Transverse colon (tissue), 4 donors: Measurements from ENCODE around the gene PERM1. TPM values are rescaled to one million over a fixed set of nuclear protein-coding genes. Genes with fewer than 3 reads are reported as not detected.

Experiments used
- DNase-seq: peaks from one replicate; pipeline ENCODE4 v3.0.0-alpha.2; 2019
- H3K27ac ChIP-seq, 4 donors: fragments of 200-600 bp; sonication (generic); 2 replicates each; pipeline ENCODE4 v1.5.1; 2016 to 2018; ENCODE audit warnings: inconsistent platforms in 4 of 4
- H3K27me3 ChIP-seq: fragments of 200-600 bp; sonication (generic); 2 replicates; pipeline ENCODE4 v1.5.1; 2017; ENCODE audit warnings: inconsistent platforms
- H3K36me3 ChIP-seq, 4 donors: fragments of 200-600 bp; sonication (generic); 2 replicates each; pipeline ENCODE4 v1.5.1; 2017 to 2019; ENCODE audit warnings: inconsistent platforms in 4 of 4
- H3K4me1 ChIP-seq, 4 donors: fragments of 200-600 bp; sonication (generic); 2 replicates each; pipeline ENCODE4 v1.5.1; 2017 to 2020; ENCODE audit warnings: inconsistent platforms in 4 of 4
- H3K4me3 ChIP-seq, 4 donors: fragments of 200-600 bp; sonication (generic); 1 replicate in 1 of 4; 2 replicates in 3 of 4; pipeline versions ENCODE4 v1.5.1 to v1.6.1; 2017 to 2019; ENCODE audit warnings: inconsistent platforms in 4 of 4
- H3K9me3 ChIP-seq, 2 donors: fragments of 200-600 bp; sonication (generic); 2 replicates each; pipeline ENCODE4 v1.5.1; 2017 to 2019; ENCODE audit warnings: inconsistent platforms in 2 of 2
- EP300 ChIP-seq: sonication (generic); formaldehyde crosslinking; IDR thresholded peaks from one replicate; pipeline ENCODE4 v1.6.1; 2017; ENCODE audit warnings: antibody characterized with exemption, low read depth
- POLR2A ChIP-seq: fragments of 450-650 bp; IDR thresholded peaks from one replicate; pipeline ENCODE4 v1.6.1; 2016; ENCODE audit warnings: antibody characterized with exemption, mild to moderate bottlenecking, moderate library complexity
- POLR2AphosphoS5 ChIP-seq, 3 donors: sonication (generic); formaldehyde crosslinking; IDR thresholded peaks; one replicate each; pipeline ENCODE4 v1.6.1; 2016; ENCODE audit warnings: antibody characterized with exemption in 3 of 3
- WGBS, 2 donors: methylation state at CpG; one replicate each; pipeline ENCODE4 v1.1.5; 2018; ENCODE audit warnings: low coverage in 1 of 2; 5-methylcytosine and 5-hydroxymethylcytosine counted together
- in situ Hi-C, 4 donors: fragments of 200-750 bp; cut with MboI; loops; one replicate each; pipeline versions ENCODE4 v1.15.0 to v1.15.1; 2017; ENCODE audit warnings: low sequenced_read_pairs in 3 of 4, low pct_ligation_motif_present in 1 of 4, low pct_unique_long_range_greater_than_20kb in 1 of 4
- intact Hi-C: fragments of 100-400 bp; cut with DNase I; formaldehyde crosslinking; loops from one replicate; pipeline ENCODE4 v1.15.1; 2023; ENCODE audit warnings: low total_unique reads
- total RNA-seq, 4 donors: library from RNA; depleted of rRNA; stranded (reverse); fragments of >200 nt; gene quantifications; one replicate each; pipeline ENCODE4 v1.1.0, GENCODE V29; 2016
- TF ChIP-seq, protein P1 (sequence below), 5 experiments: fragments of 200-600 bp in 3 of 5; fragments of 450-650 bp in 2 of 5; sonication (generic) in 3 of 5; IDR thresholded peaks; 1 replicate in 2 of 5; 2 replicates in 3 of 5; pipeline ENCODE4 v1.5.1; 2016 to 2017; ENCODE audit warnings: antibody characterized with exemption in 5 of 5, inconsistent platforms in 3 of 5, mild to moderate bottlenecking in 2 of 5, moderate library complexity in 1 of 5

PERM1 gene
- total RNA-seq, 4 donors from 2014 or later: 0.14 TPM; not detected in 3

- Histone ChIP-seq H3K27me3 (no peaks in the 10 kb centered on the region), H3K36me3 (peaks cover 0 to 2% (median 0%) of the 10 kb centered on the region in 4 donors), H3K4me3 (peak overlapping the region; percentile 70 to 96 (median 86)), H3K9me3 (no peaks in the 10 kb centered on the region), H3K27ac (peak overlapping the region; percentile 6 to 65 (median 41)), H3K4me1 (peaks cover 17 to 39% (median 32%) of the 10 kb centered on the region in 4 donors)
- intact Hi-C loops (no loop called here), in situ Hi-C loops (no loop called here)
- 57% methylated on average over 36 of the region's 56 CpGs; no CpG with 5 or more reads in 1 of the 2 donors for WGBS, 2 donors
- TF ChIP-seq POLR2A (no peak), POLR2AphosphoS5 (IDR thresholded peaks at IDR 0.05) (no peak), EP300 (no peak)
- TF ChIP-seq, protein P1, sequence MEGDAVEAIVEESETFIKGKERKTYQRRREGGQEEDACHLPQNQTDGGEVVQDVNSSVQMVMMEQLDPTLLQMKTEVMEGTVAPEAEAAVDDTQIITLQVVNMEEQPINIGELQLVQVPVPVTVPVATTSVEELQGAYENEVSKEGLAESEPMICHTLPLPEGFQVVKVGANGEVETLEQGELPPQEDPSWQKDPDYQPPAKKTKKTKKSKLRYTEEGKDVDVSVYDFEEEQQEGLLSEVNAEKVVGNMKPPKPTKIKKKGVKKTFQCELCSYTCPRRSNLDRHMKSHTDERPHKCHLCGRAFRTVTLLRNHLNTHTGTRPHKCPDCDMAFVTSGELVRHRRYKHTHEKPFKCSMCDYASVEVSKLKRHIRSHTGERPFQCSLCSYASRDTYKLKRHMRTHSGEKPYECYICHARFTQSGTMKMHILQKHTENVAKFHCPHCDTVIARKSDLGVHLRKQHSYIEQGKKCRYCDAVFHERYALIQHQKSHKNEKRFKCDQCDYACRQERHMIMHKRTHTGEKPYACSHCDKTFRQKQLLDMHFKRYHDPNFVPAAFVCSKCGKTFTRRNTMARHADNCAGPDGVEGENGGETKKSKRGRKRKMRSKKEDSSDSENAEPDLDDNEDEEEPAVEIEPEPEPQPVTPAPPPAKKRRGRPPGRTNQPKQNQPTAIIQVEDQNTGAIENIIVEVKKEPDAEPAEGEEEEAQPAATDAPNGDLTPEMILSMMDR (IDR thresholded peaks at IDR 0.05): no peak
- no peak for DNase-seq
Observed at GRCh38 chr1:961132-961669, 20.7 kb downstream of the PERM1 start.

DNA sequence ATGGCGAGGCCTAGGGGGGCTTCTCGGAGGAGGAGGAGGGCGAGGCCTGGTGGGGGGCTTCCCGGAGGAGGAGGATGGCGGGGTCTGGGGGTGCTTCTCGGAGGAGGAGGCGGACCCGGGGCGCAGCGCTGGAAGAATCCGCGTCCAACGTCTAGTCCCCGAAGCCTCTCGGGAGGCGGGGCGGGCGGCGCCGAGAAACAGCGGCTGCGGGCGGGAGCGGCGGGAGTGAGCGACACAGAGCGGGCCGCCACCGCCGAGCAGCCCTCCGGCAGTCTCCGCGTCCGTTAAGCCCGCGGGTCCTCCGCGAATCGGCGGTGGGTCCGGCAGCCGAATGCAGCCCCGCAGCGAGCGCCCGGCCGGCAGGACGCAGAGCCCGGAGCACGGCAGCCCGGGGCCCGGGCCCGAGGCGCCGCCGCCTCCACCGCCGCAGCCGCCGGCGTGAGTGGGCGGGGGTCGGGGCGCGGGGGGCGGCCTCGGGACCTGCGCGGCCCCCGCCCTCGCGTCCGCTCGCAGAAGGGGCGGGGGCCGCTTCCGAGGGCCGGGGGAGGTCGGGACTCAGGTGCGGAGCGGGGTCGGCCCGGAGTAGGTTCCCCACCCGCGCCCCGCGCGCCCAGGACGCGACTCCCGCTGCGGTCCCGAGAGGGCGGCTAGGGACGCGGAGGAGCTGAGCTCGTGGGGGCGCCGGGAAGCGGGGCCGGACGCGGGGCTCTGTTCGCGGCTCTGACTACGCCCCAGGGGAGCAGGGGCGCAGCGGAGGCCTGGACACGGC lies 21.3 kb downstream of the PERM1 start, which contains the start of gene KLHL17:
TSS of gene KLHL17 (plus strand) at position 222 of the 769 bp plus-strand sequence. CDS start at position 332, 110 bp downstream.
- no peaks in the 10 kb centered on the region for H3K9me3 ChIP-seq
- TF ChIP-seq POLR2AphosphoS5 (IDR thresholded peaks at IDR 0.05) (peak in 1 of 3 donors; percentile 20), POLR2A (no peak)
- peaks cover 0 to 5% (median 1%) of the 10 kb centered on the region in 4 donors for H3K36me3 ChIP-seq
- H3K4me1 ChIP-seq: peaks cover 13 to 33% (median 26%) of the 10 kb centered on the region in 4 donors
- intact Hi-C loops (no loop called here), in situ Hi-C loops (no loop called here)
- H3K4me3 ChIP-seq: peak within 1 kb of the TSS; percentile 70 to 96 (median 86)
- peak; percentile 83 for DNase-seq
- H3K27me3 ChIP-seq: no peaks in the 10 kb centered on the region
- 0% methylated on average over 80 of the region's 109 CpGs; no CpG with 5 or more reads in 1 of the 2 donors for whole genome bisulfite sequencing, 2 donors
- H3K27ac ChIP-seq: peak within 1 kb of the TSS; percentile 6 to 65 (median 41)

DNA sequence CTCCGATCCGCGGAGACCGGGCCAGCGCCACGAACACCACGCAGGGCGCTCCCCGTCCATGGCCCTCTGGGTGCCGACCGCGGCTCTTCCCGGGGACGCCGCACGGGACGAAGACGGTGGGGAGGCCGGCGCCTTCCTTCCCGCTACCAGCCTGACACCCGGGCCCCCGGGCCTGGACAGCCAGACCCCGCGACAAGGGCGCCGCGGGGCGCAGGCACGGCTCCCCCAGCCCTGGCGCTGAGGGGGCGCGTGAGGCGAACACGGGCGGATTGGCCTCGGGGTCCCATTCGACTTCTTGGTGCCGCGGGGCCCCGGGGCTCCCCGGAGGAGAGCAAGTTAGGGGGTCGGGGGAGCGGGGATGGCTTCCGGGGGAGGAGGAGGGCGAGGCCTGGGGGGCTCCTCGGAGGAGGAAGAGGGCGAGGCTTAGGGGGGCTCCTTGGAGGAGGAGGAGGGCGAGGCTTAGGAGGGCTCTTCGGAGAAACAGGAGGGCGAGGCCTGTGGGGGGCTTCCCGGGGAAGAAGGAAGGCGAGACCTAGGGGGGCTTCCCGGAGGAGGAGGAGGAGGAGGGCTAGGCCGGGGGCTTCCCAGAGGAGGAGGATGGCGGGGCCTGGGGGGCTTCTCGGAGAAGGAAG lies 22.0 kb downstream of the PERM1 start:
- Histone ChIP-seq H3K36me3 (peaks cover 0 to 11% (median 4%) of the 10 kb centered on the region in 4 donors), H3K4me3 (peak overlapping the region; percentile 70 to 96 (median 86)), H3K9me3 (no peaks in the 10 kb centered on the region), H3K27ac (peak overlapping the region in 3 of 4 donors; percentile 6 to 65 (median 41)), H3K4me1 (peaks cover 13 to 33% (median 26%) of the 10 kb centered on the region in 4 donors), H3K27me3 (no peaks in the 10 kb centered on the region)
- 16 to 29% methylated on average over 5 to 43 of the region's 57 CpGs for whole genome bisulfite sequencing, 2 donors
- TF ChIP-seq EP300: no peak
- TF ChIP-seq, protein P1 (IDR thresholded peaks at IDR 0.05): no peak
- TF ChIP-seq POLR2A: no peak
- no peak for TF ChIP-seq POLR2AphosphoS5 (IDR thresholded peaks at IDR 0.05)
- in situ Hi-C loops: no loop called here
- no peak for DNase-seq
- intact Hi-C loops: no loop called here

GRCh38 chr1:958823-959730 lies 22.8 kb downstream of the PERM1 start, which contains the start of gene NOC2L:
TSS of gene NOC2L (minus strand) at chr1:959256. CDS start at chr1:959240, 16 bp downstream.
- peaks cover 0 to 16% (median 7%) of the 10 kb centered on the region in 4 donors for H3K36me3 ChIP-seq
- no peaks in the 10 kb centered on the region for H3K9me3 ChIP-seq
- intact Hi-C loops (no loop called here), in situ Hi-C loops (no loop called here)
- H3K4me3 ChIP-seq: peak within 1 kb of the TSS; percentile 70 to 96 (median 86)
- 0 to 11% methylated on average over 1 to 71 of the region's 101 CpGs for WGBS, 2 donors
- peak within 1 kb of the TSS; percentile 45 to 82 (median 64) for H3K27ac ChIP-seq
- DNase-seq: peak; percentile 96
- H3K27me3 ChIP-seq: no peaks in the 10 kb centered on the region
- TF ChIP-seq, protein P1 (IDR thresholded peaks at IDR 0.05): no peak
- TF ChIP-seq EP300 (no peak), POLR2A (no peak), POLR2AphosphoS5 (IDR thresholded peaks at IDR 0.05) (peak in 2 of 3 donors; percentile 51 to 75)
- H3K4me1 ChIP-seq: peaks cover 13 to 33% (median 26%) of the 10 kb centered on the region in 4 donors
